Erythroblast (primary cell): ENCODE data around the gene PLBD2.
A peak's percentile ranks its signal among the peaks of the same experiment; 100 is the strongest.

Experiments
- DNase-seq, 2 experiments: peaks; one replicate each; lab custom pipeline; 2025; lab: John Stamatoyannopoulos, UW
- GATA1 ChIP-seq: IDR thresholded peaks from 2 replicates; pipeline ENCODE4 v1.6.1; 2011; ENCODE audit warnings: low read depth, mild to moderate bottlenecking, control low read depth, low read length, moderate library complexity
- POLR2A ChIP-seq: IDR thresholded peaks from 2 replicates; pipeline ENCODE4 v1.6.1; 2011; ENCODE audit warnings: mild to moderate bottlenecking, low read length

PLBD2 gene

DNA sequence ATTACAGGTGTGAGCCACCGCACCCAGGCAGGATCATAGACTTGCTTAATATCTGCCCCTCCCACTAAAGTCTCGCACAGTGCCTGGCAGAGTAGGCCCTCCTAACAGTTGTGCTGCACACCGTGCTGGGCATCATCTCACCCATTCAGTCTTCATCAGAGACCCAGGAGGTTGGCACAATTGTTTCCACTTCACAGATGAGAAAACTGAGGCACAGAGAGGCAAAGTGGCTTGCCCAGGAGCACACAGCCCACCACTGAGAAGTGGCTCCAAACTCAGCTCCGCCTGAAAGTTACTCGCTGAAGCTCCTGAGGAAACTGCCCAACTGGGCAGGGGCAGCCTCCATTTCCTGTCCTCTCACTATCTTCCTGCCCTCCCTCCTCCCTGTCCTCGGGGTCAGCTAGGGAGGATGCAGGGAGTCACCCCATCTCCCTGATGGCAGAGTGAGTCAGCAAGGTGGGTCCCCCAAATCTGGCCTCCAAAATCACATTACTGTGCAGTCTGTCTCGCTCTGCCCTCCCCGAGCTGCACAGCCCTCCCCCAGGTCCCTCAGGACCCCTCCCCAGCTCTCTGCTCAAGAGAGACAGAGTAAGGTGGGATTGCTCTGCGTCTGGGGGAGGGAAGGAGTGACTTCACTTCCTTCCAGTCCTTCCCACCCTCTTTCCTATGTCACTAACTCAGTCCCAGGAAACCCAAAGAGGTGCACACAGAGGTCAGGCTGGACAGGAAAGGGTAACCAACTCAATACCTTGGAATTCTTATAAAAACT lies 29.2 kb upstream of the PLBD2 start:
- no peak for DNase-seq
- TF ChIP-seq GATA1 (no peak), POLR2A (no peak)

DNA sequence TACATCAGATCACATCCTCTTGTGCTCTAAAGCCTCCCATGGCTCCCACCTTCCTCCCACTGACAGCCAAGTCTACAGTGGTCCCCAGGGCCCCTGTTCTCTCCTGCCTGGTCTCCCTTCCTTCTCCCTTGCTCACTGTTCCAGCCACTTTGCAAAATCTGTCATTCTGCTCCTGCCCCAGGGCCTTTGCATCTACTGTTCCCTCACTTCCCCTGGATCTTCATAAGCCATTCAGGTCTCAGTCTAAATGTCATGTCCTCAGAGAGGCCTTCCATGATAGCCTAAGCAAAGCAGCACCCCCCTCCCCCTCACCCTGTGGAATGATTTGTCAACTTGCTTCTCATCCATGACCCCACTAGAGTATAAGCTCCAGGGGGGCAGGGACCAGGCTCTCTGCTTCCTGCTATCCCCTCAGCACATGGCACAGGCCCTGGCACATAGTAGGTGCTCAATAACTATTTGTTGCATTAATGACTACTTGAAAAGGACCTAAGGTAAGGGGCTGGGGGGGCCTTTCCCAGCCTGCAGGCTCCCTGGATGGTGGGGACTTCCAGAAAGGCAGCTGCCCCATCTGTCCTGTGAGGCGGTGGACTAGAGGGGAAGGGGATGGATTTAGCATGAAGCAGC lies 28.5 kb upstream of the PLBD2 start:
- DNase-seq: no peak
- TF ChIP-seq GATA1 (no peak), POLR2A (no peak)

GRCh38 chr12:113330505-113330904 lies 27.9 kb upstream of the PLBD2 start:
- DNase-seq: no peak
- no peak for TF ChIP-seq POLR2A
- no peak for TF ChIP-seq GATA1

- no peak for TF ChIP-seq GATA1
- no peak for TF ChIP-seq POLR2A
Measured at GRCh38 chr12:113332688-113333417, 25.5 kb upstream of the PLBD2 start.

GRCh38 chr12:113333418-113333750 lies 25.0 kb upstream of the PLBD2 start:
- no peak for DNase-seq
- TF ChIP-seq GATA1: no peak
- TF ChIP-seq POLR2A: no peak

More at GRCh38 chr12:113332688-113333417, 25.5 kb upstream of the PLBD2 start:
- peak; percentile 14 for DNase-seq

- no peak for TF ChIP-seq POLR2A
- peak; percentile 33 to 45 for DNase-seq
Measured at GRCh38 chr12:113333877-113334785, 24.3 kb upstream of the PLBD2 start.

GRCh38 chr12:113334786-113335539 lies 23.4 kb upstream of the PLBD2 start, which contains the start of gene SLC8B1:
SLC8B1 (minus strand) TSS chr12:113335109; CDS start chr12:113332878, 2,231 bp downstream.
- no peak for TF ChIP-seq GATA1
- peak; percentile 51 for TF ChIP-seq POLR2A
- peak; percentile 88 to 92 for DNase-seq

- TF ChIP-seq GATA1: no peak
- TF ChIP-seq POLR2A: no peak
- no peak for DNase-seq
Measured at GRCh38 chr12:113339540-113339939, 18.8 kb upstream of the PLBD2 start.

DNA sequence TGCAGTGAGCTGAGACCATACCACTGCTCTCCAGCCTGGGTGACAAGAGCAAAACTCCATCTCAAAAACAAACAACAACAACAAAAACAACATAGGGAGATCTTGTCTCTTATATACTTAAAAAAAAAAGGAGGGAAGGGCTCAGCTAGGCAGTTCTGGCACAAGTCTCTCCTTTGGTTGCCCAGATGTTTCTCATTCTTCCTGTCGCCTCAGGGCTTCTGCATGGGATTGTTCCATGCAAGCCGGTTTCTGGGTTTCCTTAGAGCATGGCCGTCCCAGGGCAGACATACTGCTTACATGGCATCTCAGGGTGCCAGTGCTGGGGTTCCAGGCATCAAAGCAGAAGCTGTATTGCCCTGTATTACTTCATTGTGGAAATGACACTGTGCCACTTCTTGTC lies 18.3 kb upstream of the PLBD2 start:
- TF ChIP-seq POLR2A (no peak), GATA1 (no peak)
- DNase-seq: no peak

DNA sequence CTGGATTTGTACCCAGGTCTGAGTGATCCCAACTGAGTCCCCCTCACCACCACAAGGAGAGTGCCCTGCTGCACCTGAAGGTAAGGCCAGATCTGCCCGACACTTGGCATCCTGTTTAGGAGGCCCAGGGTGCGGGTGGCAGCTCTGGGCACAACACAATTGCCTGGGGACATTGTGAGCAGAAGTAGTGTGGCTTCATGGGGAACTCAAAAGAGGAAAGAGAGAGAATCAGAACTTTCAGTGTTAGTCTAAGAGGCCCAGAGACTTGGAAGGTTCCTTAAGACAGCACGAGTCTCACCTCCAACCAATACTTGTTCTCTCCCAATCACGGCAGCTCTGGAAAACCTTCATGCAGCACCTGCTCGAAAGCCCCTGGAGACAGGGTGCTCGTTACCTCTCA lies 16.9 kb upstream of the PLBD2 start:
- DNase-seq: no peak
- TF ChIP-seq GATA1: no peak
- no peak for TF ChIP-seq POLR2A

DNA sequence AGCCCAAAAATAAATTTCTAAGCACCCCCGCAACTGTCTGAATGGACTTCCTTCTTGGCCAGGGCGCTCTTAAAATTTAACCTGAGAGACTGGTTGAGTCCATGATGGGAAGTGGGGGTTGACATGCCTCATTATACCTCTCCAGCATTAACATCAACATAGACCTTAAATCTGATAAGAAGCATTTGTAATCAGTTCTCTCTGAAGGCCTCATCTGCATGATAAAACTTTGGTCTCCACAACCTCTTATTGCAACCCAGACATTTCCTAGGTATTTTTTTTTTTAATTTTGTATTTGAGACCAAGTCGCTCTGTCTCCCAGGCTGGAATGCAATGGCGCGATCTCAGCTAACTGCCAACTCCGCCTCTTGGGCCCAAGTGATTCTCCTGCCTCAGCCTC lies 13.1 kb upstream of the PLBD2 start:
- DNase-seq: no peak
- no peak for TF ChIP-seq POLR2A
- no peak for TF ChIP-seq GATA1

- DNase-seq: no peak
- TF ChIP-seq GATA1 (no peak), POLR2A (no peak)
Measured at GRCh38 chr12:113346353-113346752, 12.0 kb upstream of the PLBD2 start.

GRCh38 chr12:113347107-113347506 lies 11.3 kb upstream of the PLBD2 start:
- no peak for TF ChIP-seq POLR2A
- no peak for TF ChIP-seq GATA1
- DNase-seq: no peak

DNA sequence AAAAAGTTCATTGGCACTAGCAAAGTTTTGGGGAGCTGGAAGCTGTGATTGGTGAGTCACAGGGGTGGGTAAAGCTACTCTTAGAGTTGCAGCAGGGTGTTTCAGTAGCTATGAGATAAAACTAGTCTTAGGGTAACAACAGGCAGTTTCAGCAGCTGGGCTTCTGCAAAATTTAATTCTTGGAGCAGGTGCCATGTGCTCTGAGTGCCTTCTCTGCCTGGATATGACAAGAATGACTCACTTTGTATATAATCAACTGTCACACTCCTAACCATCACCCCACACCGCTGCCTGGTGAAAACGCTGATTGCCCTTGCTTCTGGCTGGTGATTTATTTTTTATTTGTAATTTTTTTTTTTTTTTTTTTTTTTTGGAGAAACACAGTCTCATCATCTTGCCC lies 10.5 kb upstream of the PLBD2 start:
- DNase-seq: peak; percentile 31 to 46
- TF ChIP-seq GATA1: no peak
- TF ChIP-seq POLR2A: no peak
